Activated CD4-positive, alpha-beta memory T cell treated with anti-CD3 and anti-CD28 coated beads for 36 hours (primary cell): ENCODE measurements around the gene PLXND1. TPM values are rescaled to one million over a fixed set of nuclear protein-coding genes. Genes with fewer than 3 reads are reported as not detected.

Source experiments
- CTCF ChIA-PET: fragments of 350-600 bp; sonication (Branson Sonifier 250); formaldehyde crosslinking; loops from one replicate; lab custom pipeline; 2021; ENCODE audit warnings: antibody characterized with exemption, inconsistent platforms; lab: Charles Lee
- POLR2A ChIA-PET: fragments of 350-600 bp; sonication (Branson Sonifier 250); formaldehyde crosslinking; loops from one replicate; lab custom pipeline; 2021; ENCODE audit warnings: antibody characterized with exemption; lab: Charles Lee
- DNase-seq: peaks from one replicate; pipeline ENCODE4 v3.0.0-alpha.2; 2020
- H3K27ac Mint-ChIP-seq: one replicate; pipeline ENCODE4 v1.8.0; 2021; ENCODE audit warnings: mixed read lengths
- H3K27me3 Mint-ChIP-seq: one replicate; pipeline ENCODE4 v1.8.0; 2021; ENCODE audit warnings: mixed read lengths
- H3K36me3 Mint-ChIP-seq: one replicate; pipeline ENCODE4 v1.8.0; 2021; ENCODE audit warnings: mixed read lengths
- H3K4me1 Mint-ChIP-seq: one replicate; pipeline ENCODE4 v1.8.0; 2021; ENCODE audit warnings: low read depth, mixed read lengths
- H3K4me3 Mint-ChIP-seq: one replicate; pipeline ENCODE4 v1.8.0; 2021; ENCODE audit warnings: mild to moderate bottlenecking, mixed read lengths
- H3K9me3 Mint-ChIP-seq: one replicate; pipeline ENCODE4 v1.8.0; 2021; ENCODE audit warnings: mixed read lengths
- intact Hi-C: fragments of 100-400 bp; cut with micrococcal nuclease; formaldehyde crosslinking; loops from one replicate; pipeline ENCODE4 v1.15.1; 2023
- total RNA-seq, 2 experiments: library from RNA; stranded (reverse); gene quantifications; one replicate each; pipeline ENCODE4 v1.2.3, GENCODE V29; 2021

The PLXND1 gene
- total RNA-seq, 2 experiments from 2014 or later: 7.2 to 8.6 TPM

- CTCF ChIA-PET: no interaction called here
- intact Hi-C loops: no loop called here
- Mint-ChIP-seq H3K27ac (no peak overlapping the region), H3K4me3 (no peak overlapping the region), H3K36me3 (no peaks in the 10 kb centered on the region), H3K27me3 (no peaks in the 10 kb centered on the region), H3K4me1 (peaks cover 18% of the 10 kb centered on the region), H3K9me3 (no peaks in the 10 kb centered on the region)
- no peak for DNase-seq
- POLR2A ChIA-PET: no interaction called here
Measured at GRCh38 chr3:129572603-129573002, 33.9 kb downstream of the PLXND1 start.

- H3K36me3 Mint-ChIP-seq: no peaks in the 10 kb centered on the region
- no peaks in the 10 kb centered on the region for H3K27me3 Mint-ChIP-seq
- no peak overlapping the region for H3K4me3 Mint-ChIP-seq
- ChIA-PET POLR2A (no interaction called here), CTCF (no interaction called here)
- no peak for DNase-seq
- H3K4me1 Mint-ChIP-seq: peaks cover 15% of the 10 kb centered on the region
- intact Hi-C loops: no loop called here
- H3K27ac Mint-ChIP-seq: no peak overlapping the region
- no peaks in the 10 kb centered on the region for H3K9me3 Mint-ChIP-seq
Measured at GRCh38 chr3:129571605-129572547, 34.6 kb downstream of the PLXND1 start.

- Mint-ChIP-seq H3K27ac (no peak overlapping the region), H3K4me3 (no peak overlapping the region), H3K4me1 (no peaks in the 10 kb centered on the region), H3K9me3 (no peaks in the 10 kb centered on the region), H3K27me3 (no peaks in the 10 kb centered on the region), H3K36me3 (no peaks in the 10 kb centered on the region)
- POLR2A ChIA-PET: no interaction called here
- no peak for DNase-seq
- CTCF ChIA-PET: no interaction called here
- intact Hi-C loops: no loop called here
Measured at GRCh38 chr3:129569856-129570255, 36.6 kb downstream of the PLXND1 start.

GRCh38 chr3:129567939-129568338 lies 38.5 kb downstream of the PLXND1 start:
- no peaks in the 10 kb centered on the region for H3K27me3 Mint-ChIP-seq
- H3K9me3 Mint-ChIP-seq: no peaks in the 10 kb centered on the region
- no peak overlapping the region for H3K27ac Mint-ChIP-seq
- CTCF ChIA-PET: no interaction called here
- H3K4me3 Mint-ChIP-seq: no peak overlapping the region
- H3K4me1 Mint-ChIP-seq: no peaks in the 10 kb centered on the region
- DNase-seq: no peak
- POLR2A ChIA-PET: no interaction called here
- intact Hi-C loops: no loop called here
- no peaks in the 10 kb centered on the region for H3K36me3 Mint-ChIP-seq

- Mint-ChIP-seq H3K27ac (no peak overlapping the region), H3K4me3 (no peak overlapping the region), H3K4me1 (no peaks in the 10 kb centered on the region), H3K36me3 (no peaks in the 10 kb centered on the region), H3K27me3 (no peaks in the 10 kb centered on the region), H3K9me3 (no peaks in the 10 kb centered on the region)
- DNase-seq: no peak
- POLR2A ChIA-PET: no interaction called here
- intact Hi-C loops: no loop called here
- CTCF ChIA-PET: no interaction called here
Measured at GRCh38 chr3:129567176-129567705, 39.2 kb downstream of the PLXND1 start.

GRCh38 chr3:129565902-129566301 lies 40.6 kb downstream of the PLXND1 start:
- Mint-ChIP-seq H3K27ac (no peak overlapping the region), H3K27me3 (no peaks in the 10 kb centered on the region), H3K36me3 (no peaks in the 10 kb centered on the region), H3K4me1 (no peaks in the 10 kb centered on the region), H3K4me3 (no peak overlapping the region), H3K9me3 (no peaks in the 10 kb centered on the region)
- ChIA-PET POLR2A (no interaction called here), CTCF (interaction anchor here (1.1 kb wide), 1 partner anchor 596 kb away, joined by 3 read pairs; no protein-coding TSS in a partner anchor)
- intact Hi-C loops: no loop called here
- DNase-seq: no peak

GRCh38 chr3:129564981-129565644 lies 41.4 kb downstream of the PLXND1 start:
- DNase-seq: no peak
- no peaks in the 10 kb centered on the region for H3K9me3 Mint-ChIP-seq
- CTCF ChIA-PET: interaction anchor here (1.1 kb wide), 1 partner anchor 595 kb away, joined by 3 read pairs; no protein-coding TSS in a partner anchor
- no peaks in the 10 kb centered on the region for H3K4me1 Mint-ChIP-seq
- no peaks in the 10 kb centered on the region for H3K36me3 Mint-ChIP-seq
- no peaks in the 10 kb centered on the region for H3K27me3 Mint-ChIP-seq
- H3K4me3 Mint-ChIP-seq: no peak overlapping the region
- intact Hi-C loops: no loop called here
- no peak overlapping the region for H3K27ac Mint-ChIP-seq
- POLR2A ChIA-PET: interaction anchor here (0.6 kb wide), 1 partner anchor 235 kb away, joined by 4 read pairs; no protein-coding TSS in a partner anchor

- intact Hi-C loops: no loop called here
- DNase-seq: no peak
- no peaks in the 10 kb centered on the region for H3K9me3 Mint-ChIP-seq
- ChIA-PET CTCF (no interaction called here), POLR2A (no interaction called here)
- no peak overlapping the region for H3K27ac Mint-ChIP-seq
- no peaks in the 10 kb centered on the region for H3K36me3 Mint-ChIP-seq
- H3K4me3 Mint-ChIP-seq: no peak overlapping the region
- H3K27me3 Mint-ChIP-seq: no peaks in the 10 kb centered on the region
- no peaks in the 10 kb centered on the region for H3K4me1 Mint-ChIP-seq
Measured at GRCh38 chr3:129563850-129564535, 42.5 kb downstream of the PLXND1 start.

- intact Hi-C loops: no loop called here
- ChIA-PET POLR2A (no interaction called here), CTCF (no interaction called here)
- Mint-ChIP-seq H3K27me3 (no peaks in the 10 kb centered on the region), H3K27ac (no peak overlapping the region), H3K9me3 (no peaks in the 10 kb centered on the region), H3K4me3 (no peak overlapping the region), H3K4me1 (peaks cover 1% of the 10 kb centered on the region), H3K36me3 (no peaks in the 10 kb centered on the region)
- no peak for DNase-seq
Measured at GRCh38 chr3:129563332-129563731, 43.1 kb downstream of the PLXND1 start.

- intact Hi-C loops: no loop called here
- ChIA-PET CTCF (no interaction called here), POLR2A (no interaction called here)
- H3K4me3 Mint-ChIP-seq: no peak overlapping the region
- peaks cover 2% of the 10 kb centered on the region for H3K4me1 Mint-ChIP-seq
- no peaks in the 10 kb centered on the region for H3K27me3 Mint-ChIP-seq
- H3K36me3 Mint-ChIP-seq: no peaks in the 10 kb centered on the region
- H3K9me3 Mint-ChIP-seq: no peaks in the 10 kb centered on the region
- no peak for DNase-seq
- no peak overlapping the region for H3K27ac Mint-ChIP-seq
Measured at GRCh38 chr3:129562803-129563202, 43.7 kb downstream of the PLXND1 start.

GRCh38 chr3:129561619-129562248 lies 44.7 kb downstream of the PLXND1 start:
- POLR2A ChIA-PET: no interaction called here
- DNase-seq: no peak
- H3K27ac Mint-ChIP-seq: no peak overlapping the region
- intact Hi-C loops: no loop called here
- H3K4me3 Mint-ChIP-seq: no peak overlapping the region
- CTCF ChIA-PET: interaction anchor here (0.9 kb wide), 1 partner anchor 75 kb away, joined by 3 read pairs; no protein-coding TSS in a partner anchor
- H3K36me3 Mint-ChIP-seq: no peaks in the 10 kb centered on the region
- no peaks in the 10 kb centered on the region for H3K9me3 Mint-ChIP-seq
- no peaks in the 10 kb centered on the region for H3K27me3 Mint-ChIP-seq
- peaks cover 2% of the 10 kb centered on the region for H3K4me1 Mint-ChIP-seq
